ENCODE measurements around the gene CD248.
"Not testable (repeated sequence)": the region's sequence is repeated elsewhere in the genome, so short reads cannot be mapped to it uniquely, and the experiment has no call there.

The CD248 gene
- 0 to 1.7 (median 0.45) reads per million in 4 experiments for total RNA-seq

GRCh38 chr11:66316849-66317251, at the start of gene CD248:
Gene CD248 (minus strand): TSS chr11:66317044. CDS start chr11:66317027, 17 bp downstream.
- peak; percentile 41 for DNase-seq

DNA sequence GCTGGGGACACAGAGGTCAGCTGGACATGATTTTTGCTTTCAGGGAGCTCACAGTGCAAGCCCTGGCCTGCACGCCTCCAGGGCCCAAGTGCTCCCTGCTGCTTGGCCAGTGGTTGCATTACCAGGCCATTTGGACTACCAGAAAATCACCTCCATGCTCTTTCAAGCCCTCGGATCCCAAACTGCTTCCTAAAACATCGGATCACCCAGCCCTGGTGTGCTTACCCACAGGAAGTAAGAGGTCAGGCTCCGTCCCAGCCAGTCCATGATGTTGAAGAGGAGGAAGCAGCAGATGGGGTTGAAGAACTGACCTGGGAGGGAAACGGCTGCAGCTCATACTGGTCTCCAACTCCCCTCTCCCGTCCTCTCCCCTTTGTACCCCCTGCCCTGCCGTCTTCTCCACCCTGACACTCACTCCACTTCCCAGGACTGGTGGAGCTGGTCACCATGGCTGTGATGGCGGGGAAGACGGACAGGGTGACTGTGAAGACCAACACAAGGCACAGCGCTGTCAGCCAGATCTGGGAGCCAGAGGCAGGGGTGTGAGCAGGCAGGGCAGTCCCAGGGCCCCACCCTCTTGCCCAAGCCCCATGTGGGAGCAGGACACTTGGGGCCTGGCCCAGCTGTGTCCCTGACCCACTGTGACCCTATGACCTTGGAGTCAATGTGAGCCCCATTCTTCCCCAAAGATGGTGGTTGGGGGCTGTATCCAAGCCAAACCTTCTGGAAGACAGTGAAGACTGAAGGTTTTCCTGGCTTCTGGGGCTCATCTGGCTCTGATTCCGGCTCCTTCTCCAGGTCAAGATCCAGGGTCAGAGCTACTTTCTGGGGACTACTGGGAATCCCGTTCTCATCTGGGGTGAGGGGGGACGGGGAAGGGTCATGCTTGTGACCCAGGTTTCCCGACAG, 49.1 kb upstream of the CD248 start:
- no peak for DNase-seq

DNA sequence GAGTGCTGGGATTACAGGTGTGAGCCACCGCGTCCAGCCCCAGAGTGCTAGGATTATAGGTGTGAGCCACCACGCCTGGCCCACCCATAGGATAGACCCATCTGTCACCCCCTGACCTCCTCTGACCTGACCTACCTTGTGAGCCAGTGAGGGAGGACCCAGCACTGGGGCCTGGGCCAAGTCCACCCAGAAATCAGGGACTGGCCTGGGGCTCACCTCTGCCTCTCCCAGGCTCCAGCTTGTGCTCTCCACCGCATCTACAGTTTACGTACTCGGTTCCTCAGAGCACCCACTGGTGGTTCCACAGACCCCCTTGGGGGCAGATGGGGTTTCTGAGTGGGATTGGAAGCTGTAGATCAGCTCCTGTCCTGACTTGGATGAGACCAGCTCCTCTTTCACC, 48.3 kb upstream of the CD248 start:
- no peak for DNase-seq

DNA sequence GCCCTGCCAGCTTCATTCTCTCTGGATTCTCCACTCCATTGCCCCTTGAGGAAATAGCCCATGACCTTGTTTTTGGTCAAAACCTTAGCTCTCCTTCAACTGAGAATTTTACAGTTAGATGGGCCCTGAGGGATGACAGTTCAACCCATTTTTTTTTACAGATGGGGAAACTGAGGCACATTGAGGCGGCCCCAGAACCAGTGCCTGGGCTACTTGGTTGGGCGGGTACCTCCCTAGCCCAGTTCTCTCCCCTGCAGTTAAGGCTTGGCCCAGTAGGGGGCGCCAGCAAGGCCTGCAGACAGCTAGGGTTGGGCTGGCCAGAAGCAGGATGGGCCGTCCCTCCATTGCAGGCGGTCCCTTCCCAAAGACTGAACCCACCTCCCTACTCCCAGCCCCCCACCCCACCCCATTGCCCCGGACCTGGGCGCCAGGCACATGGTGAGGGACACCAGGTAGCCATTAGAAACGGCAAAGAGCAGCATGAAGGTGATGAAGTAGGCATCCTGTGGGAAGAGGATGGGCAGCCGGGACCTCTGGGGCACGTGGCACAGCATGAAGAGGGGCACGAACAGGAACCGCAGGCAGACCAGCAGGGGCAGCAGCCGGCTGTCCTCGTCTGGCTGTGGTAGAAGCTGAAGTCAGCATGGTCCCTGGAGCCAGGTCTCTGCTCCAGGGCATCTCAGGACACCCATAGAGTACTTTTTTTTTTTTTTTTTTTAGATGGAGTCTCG, 47.1 kb upstream of the CD248 start:
- peak; percentile 58 for DNase-seq

- DNase-seq = no peak
These were observed 46.4 kb upstream of the CD248 start for GRCh38 chr11:66363187-66363601.

DNA sequence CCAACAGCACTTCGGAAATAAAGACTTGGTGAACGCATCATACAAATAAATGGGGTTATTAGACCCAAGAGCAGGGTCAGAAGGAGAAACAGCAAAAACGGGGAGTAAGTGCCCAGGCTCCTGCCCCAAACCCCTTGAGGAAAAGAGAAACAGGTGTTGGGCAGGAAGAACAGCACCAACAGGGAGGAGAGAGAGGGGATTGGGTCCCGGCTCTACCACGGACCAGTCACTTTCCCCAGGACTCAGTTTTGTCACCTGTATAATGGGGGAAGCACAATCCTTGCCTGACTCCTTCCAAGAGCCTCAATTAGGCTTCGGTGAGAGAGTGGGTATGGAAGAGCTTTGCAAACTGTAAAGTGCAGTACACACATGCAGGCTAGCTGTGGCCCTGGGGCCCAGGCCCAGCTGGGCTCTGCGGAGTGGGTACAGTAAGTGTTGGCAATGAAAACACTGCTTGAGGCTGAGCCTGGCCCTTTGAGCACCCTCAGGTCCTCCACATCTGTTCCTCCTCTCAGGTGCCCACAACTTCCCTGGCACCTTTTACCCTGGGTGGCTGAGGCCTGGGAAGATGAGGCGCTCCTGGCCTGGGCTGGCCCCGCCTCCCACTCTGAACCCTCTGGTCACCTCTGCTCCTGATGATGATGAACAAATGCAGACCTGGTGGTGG, 45.8 kb upstream of the CD248 start:
- no peak for DNase-seq

- DNase-seq = no peak
These were observed 44.7 kb upstream of the CD248 start for GRCh38 chr11:66361502-66361941.

GRCh38 chr11:66360406-66361073, 43.7 kb upstream of the CD248 start:
- no peak for DNase-seq

DNA sequence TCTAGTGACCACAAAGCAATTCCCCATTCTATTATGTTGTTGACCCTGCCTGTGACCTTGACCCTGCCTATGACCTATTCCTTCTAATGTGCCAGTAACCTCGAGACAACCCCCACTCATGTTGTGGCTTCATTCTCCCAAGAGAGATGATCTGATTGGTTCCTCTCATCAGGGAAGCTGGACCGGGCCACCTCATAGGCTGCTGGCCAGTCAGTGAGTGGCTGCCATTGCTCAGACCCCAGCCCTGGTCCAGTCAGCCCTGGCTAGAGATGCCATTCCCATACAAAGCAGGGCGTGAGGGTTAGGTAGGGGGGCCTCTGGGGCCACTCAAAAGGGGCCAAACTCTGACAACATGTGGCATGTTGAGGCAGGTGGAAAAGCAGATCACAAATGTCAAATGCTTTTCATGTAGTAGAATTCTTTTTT, 42.8 kb upstream of the CD248 start:
- DNase-seq = no peak

GRCh38 chr11:66350560-66351235, 33.9 kb upstream of the CD248 start:
- not testable (repeated sequence) for DNase-seq

GRCh38 chr11:66349084-66349386, 32.2 kb upstream of the CD248 start:
- no peak for DNase-seq

- peak; percentile 72 for DNase-seq
These were observed 30.8 kb upstream of the CD248 start, which contains the start of gene B4GAT1 for GRCh38 chr11:66347425-66348276. Gene B4GAT1 (minus strand): TSS chr11:66347629. CDS start chr11:66347545, 84 bp downstream.

DNA sequence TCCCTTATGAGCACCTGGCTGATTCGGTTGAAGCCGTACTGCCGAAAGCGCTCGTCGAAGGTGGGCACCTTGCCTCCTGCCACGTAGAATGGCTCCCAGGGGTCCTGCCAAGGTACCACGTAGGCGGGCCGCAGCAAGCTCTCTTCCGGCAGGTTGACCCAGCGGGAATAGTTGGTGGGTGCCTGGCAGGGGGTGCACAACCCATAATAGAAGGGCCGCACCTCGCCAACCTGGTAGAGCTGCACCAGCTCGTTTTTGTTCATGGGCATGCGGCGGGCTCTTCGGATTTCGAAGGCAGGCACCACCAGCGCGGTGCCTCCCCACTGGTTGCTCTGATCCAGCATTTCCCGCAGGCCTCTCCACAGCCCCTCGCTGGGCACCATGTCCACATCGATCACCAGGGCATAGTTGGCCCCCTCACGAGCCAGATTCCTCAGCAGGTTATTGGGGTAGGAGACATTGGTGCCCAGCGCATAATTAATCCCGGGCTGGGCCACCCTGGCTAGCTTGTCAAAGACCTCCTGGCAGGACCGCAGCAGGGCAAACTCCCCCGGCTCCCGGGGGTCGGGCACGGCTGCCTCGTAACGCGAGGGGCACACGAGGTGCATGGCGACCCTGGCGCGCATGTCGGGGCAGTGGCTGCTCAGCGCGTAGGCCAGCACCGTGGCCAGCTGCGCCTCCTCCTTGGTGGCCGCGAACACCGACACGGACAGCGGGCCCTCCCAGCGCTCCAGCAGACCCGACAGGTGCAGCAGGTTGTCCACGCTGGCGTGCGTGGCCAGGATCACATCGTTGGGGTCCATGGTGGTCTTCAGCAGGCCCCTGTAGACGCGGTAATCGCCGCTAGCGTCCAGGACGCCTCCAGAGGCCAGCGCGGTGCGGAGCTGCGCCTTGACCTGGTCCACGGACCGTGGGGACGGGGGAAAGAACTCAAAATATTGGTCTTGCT, 29.9 kb upstream of the CD248 start:
- no peak for DNase-seq

DNA sequence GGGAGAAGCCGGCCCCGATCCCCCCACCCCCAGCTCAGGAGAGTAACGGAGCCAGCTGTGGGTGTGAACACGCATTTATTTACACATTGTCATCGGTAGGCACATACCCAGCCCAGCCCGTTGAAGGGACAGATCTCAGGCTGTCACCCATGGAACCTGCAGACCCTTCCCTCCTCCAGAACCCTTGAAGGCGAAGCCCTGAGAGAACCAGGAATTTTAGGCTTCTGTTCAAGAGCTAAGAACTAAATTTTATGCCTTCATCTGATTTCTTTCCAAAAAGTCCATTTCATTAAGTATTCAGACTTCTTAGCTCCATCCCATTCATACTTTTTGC, 28.4 kb upstream of the CD248 start:
- no peak for DNase-seq

GRCh38 chr11:66344550-66345315, 27.9 kb upstream of the CD248 start, which contains the start of gene BRMS1:
Gene BRMS1 (minus strand): TSS chr11:66345104. CDS start chr11:66342234, 2,870 bp downstream.
- DNase-seq = peak; percentile 93

DNA sequence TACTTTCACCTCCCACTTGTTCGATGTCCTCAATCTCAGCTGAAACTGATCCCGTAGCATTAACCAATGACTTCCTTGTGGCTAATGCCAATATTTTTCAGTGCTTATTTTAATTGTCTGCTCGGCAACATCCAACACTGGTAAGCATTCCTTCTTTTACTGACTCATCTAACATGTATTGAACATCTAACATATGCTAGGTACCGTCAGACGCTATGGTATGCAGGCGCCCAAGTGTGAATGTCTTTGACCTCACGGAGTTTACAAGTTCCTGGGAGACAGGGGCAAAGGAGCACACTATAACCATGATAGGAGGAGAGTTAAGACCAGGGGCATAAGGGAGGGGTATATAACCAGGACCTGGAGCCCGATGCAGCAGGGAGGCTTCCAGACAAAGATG, 26.3 kb upstream of the CD248 start:
- no peak for DNase-seq

DNA sequence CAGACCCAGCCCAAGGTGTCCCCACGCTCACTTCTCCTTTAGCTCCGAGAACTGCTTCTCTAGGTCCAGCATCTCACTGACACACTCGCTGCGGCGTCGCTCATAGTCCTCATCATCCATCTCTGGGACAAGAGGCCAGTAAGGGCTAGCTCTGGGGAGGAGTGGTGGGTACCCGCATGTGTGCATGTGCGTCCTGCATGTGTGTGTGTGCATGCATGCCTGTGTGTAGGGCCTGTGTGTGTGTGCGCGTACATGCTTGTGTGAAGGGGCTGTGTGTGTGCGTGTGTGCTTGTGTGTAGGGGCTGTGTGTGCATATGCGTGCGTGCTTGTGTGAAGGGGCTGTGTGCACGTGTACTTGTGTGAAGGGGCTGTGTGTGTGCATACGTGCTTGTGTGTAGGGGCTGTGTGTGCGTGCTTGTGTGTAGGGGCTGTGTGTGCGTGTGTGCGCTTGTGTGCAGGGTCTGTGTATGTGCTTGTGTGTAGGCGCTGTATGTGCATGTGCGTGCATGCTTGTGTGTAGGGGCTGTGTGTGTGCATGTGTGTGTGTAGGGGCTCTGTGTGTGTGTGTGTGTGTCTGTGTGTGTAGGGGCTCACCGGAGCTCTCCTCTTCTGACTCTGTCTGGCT, 24.8 kb upstream of the CD248 start:
- no peak for DNase-seq
